H1 (cell line): ENCODE data around the gene S1PR1. TPM values are rescaled to one million over a fixed set of nuclear protein-coding genes. Genes with fewer than 3 reads are reported as not detected.

Experiments
- CTCF ChIA-PET: fragments of 300-600 bp; sonication (Branson Sonifier 250); formaldehyde crosslinking; loops from one replicate; lab custom pipeline; 2021; ENCODE audit not compliant: partially characterized antibody; lab: Charles Lee
- POLR2A ChIA-PET: fragments of 300-600 bp; sonication (Branson Sonifier 250); formaldehyde crosslinking; loops from one replicate; lab custom pipeline; 2021; ENCODE audit warnings: inconsistent platforms; ENCODE audit not compliant: partially characterized antibody; lab: Charles Lee
- DNase-seq, 2 experiments: peaks; one replicate each; pipeline versions ENCODE4 v3.0.0 to v3.0.0-alpha.2; 2010 to 2022; ENCODE audit warnings: low spot score in 2 of 2, low read depth in 1 of 2, mixed read lengths in 1 of 2
- FAIRE-seq: peaks from 2 replicates; lab custom pipeline; 2011; peaks lifted over from hg19 to GRCh38; lab: Jason Lieb, UNC
- H2AFZ ChIP-seq: 2 replicates; pipeline ENCODE4 v1.8.1; 2012; ENCODE audit warnings: low read length, inconsistent platforms
- H2AK5ac ChIP-seq: 2 replicates; pipeline ENCODE4 v1.6.1; 2013; ENCODE audit warnings: low read depth, low read length
- H2BK120ac ChIP-seq: replicated peaks from 2 replicates; pipeline ENCODE3; 2013; ENCODE audit warnings: low read depth, low read length, inconsistent platforms
- H2BK12ac ChIP-seq: 2 replicates; pipeline ENCODE4 v1.6.1; 2013; ENCODE audit warnings: low read depth, low read length
- H2BK15ac ChIP-seq: 2 replicates; pipeline ENCODE4 v1.6.1; 2013; ENCODE audit warnings: low read length
- H2BK20ac ChIP-seq: 2 replicates; pipeline ENCODE4 v1.6.1; 2013; ENCODE audit warnings: low read length
- H2BK5ac ChIP-seq: 2 replicates; pipeline ENCODE4 v1.6.1; 2013; ENCODE audit warnings: low read depth, low read length
- H3K14ac ChIP-seq: 2 replicates; pipeline ENCODE4 v1.6.1; 2013; ENCODE audit warnings: inconsistent platforms; ENCODE audit not compliant: insufficient read length
- H3K18ac ChIP-seq: 2 replicates; pipeline ENCODE4 v1.6.1; 2013; ENCODE audit warnings: low read length; ENCODE audit errors: extremely low read depth
- H3K23ac ChIP-seq: 2 replicates; pipeline ENCODE4 v1.6.1; 2013; ENCODE audit warnings: inconsistent platforms; ENCODE audit not compliant: insufficient read length
- H3K23me2 ChIP-seq: 2 replicates; pipeline ENCODE4 v1.6.1; 2013; ENCODE audit warnings: low read depth, low read length
- H3K27ac ChIP-seq: 2 replicates; pipeline ENCODE4 v1.6.1; 2011; ENCODE audit warnings: low read depth, low read length, inconsistent platforms
- H3K27me3 ChIP-seq, 4 experiments: replicated peaks in 1 of 4; 1 replicate in 1 of 4; 2 replicates in 3 of 4; pipeline versions ENCODE4 v1.6.1 to v1.8.1; 2011 to 2013; ENCODE audit warnings: low read length in 3 of 4, mild to moderate bottlenecking in 3 of 4, inconsistent platforms in 2 of 4, mixed read lengths in 2 of 4, moderate library complexity in 1 of 4; ENCODE audit not compliant: control insufficient read depth in 3 of 4, insufficient read depth in 3 of 4; ENCODE audit errors: extremely low read depth in 1 of 4
- H3K36me3 ChIP-seq, 4 experiments: 2 replicates each; pipeline versions ENCODE4 v1.6.1 to v1.8.1; 2011 to 2013; ENCODE audit warnings: mild to moderate bottlenecking in 4 of 4, low read length in 3 of 4, moderate library complexity in 2 of 4, control low read depth in 1 of 4, inconsistent platforms in 1 of 4; ENCODE audit not compliant: insufficient read depth in 4 of 4, control insufficient read depth in 2 of 4
- H3K4ac ChIP-seq: replicated peaks from 2 replicates; pipeline ENCODE3; 2013; ENCODE audit warnings: low read length, low read depth, mixed read lengths, inconsistent platforms; ENCODE audit not compliant: insufficient read length
- H3K4me1 ChIP-seq, 4 experiments: replicated peaks in 1 of 4; 1 replicate in 1 of 4; 2 replicates in 3 of 4; pipeline versions ENCODE4 v1.6.1 to v1.8.1; 2011 to 2013; ENCODE audit warnings: low read length in 3 of 4, inconsistent platforms in 2 of 4, mixed read lengths in 1 of 4; ENCODE audit not compliant: insufficient read depth in 4 of 4, control insufficient read depth in 3 of 4
- H3K4me2 ChIP-seq, 2 experiments: 2 replicates each; pipeline versions ENCODE4 v1.6.1 to v1.8.1; 2011 to 2013; ENCODE audit warnings: low read depth in 2 of 2, low read length in 2 of 2, control low read depth in 1 of 2, inconsistent platforms in 1 of 2, mild to moderate bottlenecking in 1 of 2; ENCODE audit not compliant: insufficient read depth in 1 of 2
- H3K4me3 ChIP-seq, 4 experiments: fragments of 200-600, 300-600 bp in 1 of 4; sonication (generic), shearing (Covaris generic), sonication (Bioruptor Twin) in 1 of 4; 2 replicates each; pipeline versions ENCODE4 v1.5.1 to v1.8.1; 2011 to 2016; ENCODE audit warnings: low read length in 4 of 4, low read depth in 3 of 4, control low read depth in 2 of 4, inconsistent platforms in 2 of 4, mild to moderate bottlenecking in 2 of 4, mixed read lengths in 1 of 4, moderate library complexity in 1 of 4; ENCODE audit not compliant: insufficient read depth in 2 of 4; ENCODE audit errors: extremely low read depth in 1 of 4
- H3K56ac ChIP-seq: replicated peaks from 2 replicates; pipeline ENCODE3; 2013; ENCODE audit warnings: low read depth, mild to moderate bottlenecking, mixed read lengths, low read length, inconsistent platforms; ENCODE audit not compliant: insufficient read length
- H3K79me1 ChIP-seq: 2 replicates; pipeline ENCODE4 v1.6.1; 2013; ENCODE audit warnings: low read depth, low read length, control low read depth
- H3K79me2 ChIP-seq, 2 experiments: 2 replicates each; pipeline versions ENCODE4 v1.6.1 to v1.8.1; 2012 to 2013; ENCODE audit warnings: low read length in 2 of 2, mild to moderate bottlenecking in 2 of 2, inconsistent platforms in 1 of 2; ENCODE audit not compliant: insufficient read depth in 2 of 2, control insufficient read depth in 1 of 2
- H3K9ac ChIP-seq, 4 experiments: replicated peaks in 1 of 4; 1 replicate in 1 of 4; 2 replicates in 3 of 4; pipeline versions ENCODE4 v1.6.1 to v1.8.1; 2011 to 2013; ENCODE audit warnings: low read depth in 3 of 4, low read length in 3 of 4, control low read depth in 2 of 4, mild to moderate bottlenecking in 2 of 4, moderate library complexity in 2 of 4, inconsistent platforms in 1 of 4; ENCODE audit errors: extremely low read depth in 1 of 4
- H3K9me3 ChIP-seq, 2 experiments: 2 replicates each; pipeline versions ENCODE4 v1.6.1 to v1.8.1; 2012 to 2013; ENCODE audit warnings: mild to moderate bottlenecking in 2 of 2, moderate library complexity in 2 of 2, control low read depth in 1 of 2, inconsistent platforms in 1 of 2, low read depth in 1 of 2, low read length in 1 of 2, mixed read lengths in 1 of 2; ENCODE audit not compliant: insufficient read depth in 2 of 2
- H4K20me1 ChIP-seq, 2 experiments: replicated peaks in 1 of 2; 2 replicates each; pipeline versions ENCODE3 to v1.8.1; 2011 to 2013; ENCODE audit warnings: inconsistent platforms in 2 of 2, low read length in 2 of 2, mild to moderate bottlenecking in 1 of 2; ENCODE audit not compliant: insufficient read depth in 2 of 2, control insufficient read depth in 1 of 2
- H4K5ac ChIP-seq: 2 replicates; pipeline ENCODE4 v1.6.1; 2013; ENCODE audit warnings: low read length, low read depth, mixed read lengths, inconsistent platforms; ENCODE audit not compliant: insufficient read length
- H4K8ac ChIP-seq: 2 replicates; pipeline ENCODE4 v1.8.0; 2013; ENCODE audit warnings: mild to moderate bottlenecking, moderate library complexity, low read length, inconsistent platforms; ENCODE audit not compliant: insufficient read depth; ENCODE audit errors: extremely low read depth
- H4K91ac ChIP-seq: replicated peaks from 2 replicates; pipeline ENCODE3; 2013; ENCODE audit warnings: low read length, mixed read lengths, inconsistent platforms; ENCODE audit not compliant: insufficient read length
- NANOG ChIP-seq: IDR thresholded peaks from 2 replicates; pipeline ENCODE4 v1.6.1; 2011; ENCODE audit warnings: low read length, low read depth, mild to moderate bottlenecking, inconsistent platforms; ENCODE audit not compliant: insufficient read depth, poor library complexity, severe bottlenecking
- YY1 ChIP-seq: IDR thresholded peaks from 2 replicates; pipeline ENCODE4 v1.6.1; 2011; ENCODE audit warnings: low read depth, mild to moderate bottlenecking, low read length
- WGBS, 2 experiments: shearing (Covaris generic) in 1 of 2; methylation state at CpG; one replicate each; pipeline versions ENCODE4 v1.1.6 to v1.1.7; 2013 to 2015; ENCODE audit warnings: low lambda C conversion rate in 2 of 2, mixed read lengths in 2 of 2, inconsistent platforms in 1 of 2, low coverage in 1 of 2, missing lambda C conversion rate in 1 of 2; ENCODE audit not compliant: insufficient replicate concordance in 2 of 2, insufficient coverage in 1 of 2, insufficient read length in 1 of 2; ENCODE audit errors: extremely low coverage in 1 of 2, missing lambda C conversion rate in 1 of 2; 5-methylcytosine and 5-hydroxymethylcytosine counted together
- polyA plus RNA-seq, 7 experiments: library from polyadenylated mRNA; depleted of rRNA in 3 of 7; stranded (reverse) in 5 of 7; unstranded in 2 of 7; fragments of >200 nt in 5 of 7; fragments of 200-250 nt in 2 of 7; gene quantifications; 1 replicate in 5 of 7; 2 replicates in 1 of 7; 4 replicates in 1 of 7; pipeline versions ENCODE4 v1.2.1 to v1.2.3, GENCODE V29; 2011 to 2013; ENCODE audit warnings: missing spikeins in 2 of 7, mixed read lengths in 2 of 7
- total RNA-seq: library from RNA; stranded (reverse); fragmentation: NEBNext Ultra II Directional; extraction: Animal tissue kit (Norgen Biotek cat#: 25700); gene quantifications from 2 replicates; pipeline ENCODE4 v1.2.1, GENCODE V29; 2021

S1PR1 gene
- total and polyA plus RNA-seq, 2 of the 8 experiments (the other 6 are each of a cell fraction or from before 2014, with no cell fraction given), result 3.5 to 5.5 TPM

GRCh38 chr1:101264697-101265096 is 27.9 kb downstream of the S1PR1 start:
- no peak overlapping the region for H3K56ac ChIP-seq
- DNase-seq (no peak), FAIRE-seq (no peak)
- H3K9me3 ChIP-seq, result no peaks in the 10 kb centered on the region
- H3K4me1 ChIP-seq, result peaks cover 0 to 4% (median 0%) of the 10 kb centered on the region in 4 experiments; a peak in 1 of 7 replicates
- ChIA-PET CTCF (interaction anchor here (5.4 kb wide), 1 partner anchor 22 kb away, joined by 40 read pairs; no protein-coding TSS in a partner anchor), POLR2A (no interaction called here)
- no peak overlapping the region for H3K9ac ChIP-seq
- H2BK5ac ChIP-seq, result no peak overlapping the region
- no peaks in the 10 kb centered on the region for H3K36me3 ChIP-seq
- H2BK20ac ChIP-seq, result no peak overlapping the region
- H3K23me2 ChIP-seq, result no peaks in the 10 kb centered on the region
- H3K4me2 ChIP-seq, result no peak overlapping the region
- no peak overlapping the region for H3K23ac ChIP-seq
- no peak overlapping the region for H2BK12ac ChIP-seq
- WGBS, 2 experiments, result 84% methylated on average over 2 of the region's 2 CpGs; no CpG with 5 or more reads in 1 of the 2 experiments
- no peak for TF ChIP-seq YY1
- TF ChIP-seq NANOG, result no peak
- no peak overlapping the region for H2BK120ac ChIP-seq
- no peaks in the 10 kb centered on the region for H3K27me3 ChIP-seq
- no peak overlapping the region for H3K14ac ChIP-seq
- H2AK5ac ChIP-seq, result no peak overlapping the region
- no peaks in the 10 kb centered on the region for H4K20me1 ChIP-seq
- H3K18ac ChIP-seq, result no peak overlapping the region
- no peaks in the 10 kb centered on the region for H3K79me2 ChIP-seq
- no peak overlapping the region for H4K91ac ChIP-seq
- no peak overlapping the region for H2BK15ac ChIP-seq
- H3K4me3 ChIP-seq, result no peak overlapping the region
- H2AFZ ChIP-seq, result no peak overlapping the region
- H3K79me1 ChIP-seq, result no peaks in the 10 kb centered on the region
- no peak overlapping the region for H3K27ac ChIP-seq
- no peak overlapping the region for H4K8ac ChIP-seq
- H3K4ac ChIP-seq, result no peak overlapping the region
- no peak overlapping the region for H4K5ac ChIP-seq
